B cell (primary cell): Measurements from ENCODE around the gene ZNF581. TPM values are rescaled to one million over a fixed set of nuclear protein-coding genes. Genes with fewer than 3 reads are reported as not detected.

Experiments
- ATAC-seq: fragments of 200-7000 bp; cut with Tn5 transposase; one replicate; pipeline ENCODE4 v1.10.0; 2021; ENCODE audit warnings: low read depth, mild to moderate bottlenecking, moderate number of reproducible peaks, moderate library complexity
- CTCF ChIA-PET: fragments of 350-600 bp; sonication (Branson Sonifier 250); formaldehyde crosslinking; loops from one replicate; lab custom pipeline; 2021; ENCODE audit warnings: antibody characterized with exemption, inconsistent platforms; lab: Charles Lee
- POLR2A ChIA-PET: fragments of 350-600 bp; sonication (Branson Sonifier 250); formaldehyde crosslinking; loops from one replicate; lab custom pipeline; 2021; ENCODE audit warnings: antibody characterized with exemption; lab: Charles Lee
- DNase-seq: peaks from one replicate; pipeline ENCODE4 v3.0.0; 2013
- H2AFZ ChIP-seq: 2 replicates; pipeline ENCODE4 v1.6.1; 2012; ENCODE audit warnings: mild to moderate bottlenecking, low read depth, low read length; ENCODE audit not compliant: insufficient read depth, poor library complexity, severe bottlenecking
- H3K27ac ChIP-seq, 2 donors: 1 replicate in 1 of 2; 2 replicates in 1 of 2; pipeline ENCODE4 v1.5.1; 2012 to 2013; ENCODE audit warnings: low read length in 2 of 2, mild to moderate bottlenecking in 2 of 2, moderate library complexity in 1 of 2
- H3K27me3 ChIP-seq, 4 experiments: fragments of 200-600 bp in 1 of 4; sonication (generic) in 1 of 4; replicated peaks in 1 of 4; 1 replicate in 2 of 4; 2 replicates in 2 of 4; pipeline versions ENCODE4 v1.6.1 to v1.7.0; 2013 to 2016; ENCODE audit warnings: low read length in 3 of 4, mild to moderate bottlenecking in 2 of 4, mixed read lengths in 1 of 4, moderate library complexity in 1 of 4; ENCODE audit not compliant: insufficient read depth in 4 of 4, control insufficient read depth in 3 of 4; ENCODE audit errors: control extremely low read depth in 1 of 4
- H3K36me3 ChIP-seq, 2 experiments: replicated peaks in 1 of 2; 1 replicate in 1 of 2; 2 replicates in 1 of 2; pipeline versions ENCODE4 v1.6.1 to v1.7.1; 2013; ENCODE audit warnings: low read length in 1 of 2; ENCODE audit not compliant: insufficient read depth in 2 of 2, control insufficient read depth in 1 of 2; ENCODE audit errors: control extremely low read depth in 1 of 2, extremely low read depth in 1 of 2
- H3K4me1 ChIP-seq, 2 donors: fragments of 200-600 bp in 1 of 2; sonication (generic) in 1 of 2; 1 replicate in 1 of 2; 2 replicates in 1 of 2; pipeline versions ENCODE4 v1.5.1 to v1.6.1; 2013 to 2017; ENCODE audit warnings: low read length in 2 of 2; ENCODE audit not compliant: control insufficient read depth in 2 of 2, insufficient read depth in 2 of 2
- H3K4me2 ChIP-seq: replicated peaks from 2 replicates; pipeline ENCODE3; 2012; ENCODE audit warnings: mild to moderate bottlenecking, low read depth, low read length; ENCODE audit not compliant: poor library complexity, severe bottlenecking
- H3K4me3 ChIP-seq, 5 experiments: fragments of 200-600 bp in 1 of 5; sonication (generic) in 1 of 5; 1 replicate in 3 of 5; 2 replicates in 2 of 5; pipeline versions ENCODE4 v1.5.1 to v1.7.0; 2011 to 2016; ENCODE audit warnings: low read length in 4 of 5, mild to moderate bottlenecking in 4 of 5, low read depth in 2 of 5, control low read depth in 1 of 5, moderate library complexity in 1 of 5; ENCODE audit not compliant: insufficient read depth in 1 of 5; ENCODE audit errors: control extremely low read depth in 1 of 5, extremely low read depth in 1 of 5
- H3K79me2 ChIP-seq: fragments of 200-600 bp; sonication (generic); one replicate; pipeline ENCODE4 v1.6.0; 2016; ENCODE audit warnings: low read length; ENCODE audit not compliant: control insufficient read depth, insufficient read depth
- H3K9ac ChIP-seq: fragments of 200-600 bp; sonication (generic); 2 replicates; pipeline ENCODE4 v1.6.1; 2017; ENCODE audit warnings: mild to moderate bottlenecking, low read length, moderate library complexity
- H3K9me3 ChIP-seq, 3 donors: one replicate each; pipeline versions ENCODE4 v1.6.1 to v1.7.1; 2013; ENCODE audit warnings: low read length in 2 of 3; ENCODE audit not compliant: control insufficient read depth in 2 of 3, insufficient read depth in 1 of 3; ENCODE audit errors: control extremely low read depth in 1 of 3
- H4K20me1 ChIP-seq: 2 replicates; pipeline ENCODE4 v1.6.0; 2012; ENCODE audit warnings: mild to moderate bottlenecking, low read length; ENCODE audit not compliant: insufficient read depth, control insufficient read depth, poor library complexity, severe bottlenecking
- H3K27ac Mint-ChIP-seq: one replicate; pipeline ENCODE4 v1.8.0; 2021; ENCODE audit warnings: mixed read lengths
- H3K27me3 Mint-ChIP-seq: one replicate; pipeline ENCODE4 v1.8.0; 2021; ENCODE audit warnings: mixed read lengths
- H3K4me1 Mint-ChIP-seq: one replicate; pipeline ENCODE4 v1.8.0; 2021; ENCODE audit warnings: mixed read lengths
- H3K4me3 Mint-ChIP-seq: one replicate; pipeline ENCODE4 v1.8.0; 2021; ENCODE audit warnings: mixed read lengths
- H3K9me3 Mint-ChIP-seq: one replicate; pipeline ENCODE4 v1.8.0; 2022; ENCODE audit warnings: mixed read lengths; ENCODE audit not compliant: insufficient read depth
- EZH2 ChIP-seq: IDR thresholded peaks from 2 replicates; pipeline ENCODE4 v1.6.1; 2012; ENCODE audit warnings: borderline replicate concordance, low read depth, mild to moderate bottlenecking, moderate library complexity, low read length; ENCODE audit not compliant: insufficient read depth, poor library complexity, severe bottlenecking
- WGBS: methylation state at CpG from one replicate; pipeline ENCODE4 v1.1.5; 2013; ENCODE audit warnings: missing lambda C conversion rate; ENCODE audit not compliant: insufficient coverage; 5-methylcytosine and 5-hydroxymethylcytosine counted together
- intact Hi-C: fragments of 100-400 bp; cut with micrococcal nuclease; formaldehyde crosslinking; loops from one replicate; pipeline ENCODE4 v1.10.0; 2022
- polyA plus RNA-seq: library from polyadenylated mRNA; depleted of rRNA; stranded (reverse); fragments of >200 nt; gene quantifications from 2 replicates; pipeline ENCODE4 v1.2.3, GENCODE V29; 2012
- total RNA-seq, 2 donors: library from RNA; stranded (reverse); fragments of 120-200 nt in 1 of 2; gene quantifications; 1 replicate in 1 of 2; 2 replicates in 1 of 2; pipeline versions ENCODE4 v1.2.3 to v1.2.4, GENCODE V29; 2013 to 2022
- TF ChIP-seq, protein P1 (sequence below): fragments of 200-600 bp; IDR thresholded peaks from one replicate; pipeline ENCODE4 v1.8.0; 2022; ENCODE audit warnings: antibody characterized with exemption, mild to moderate bottlenecking

The ZNF581 gene
- total and polyA plus RNA-seq, 2 donors (not counting 1 experiment from before 2014, with no cell fraction given), result 48.2 to 51.3 TPM

DNA sequence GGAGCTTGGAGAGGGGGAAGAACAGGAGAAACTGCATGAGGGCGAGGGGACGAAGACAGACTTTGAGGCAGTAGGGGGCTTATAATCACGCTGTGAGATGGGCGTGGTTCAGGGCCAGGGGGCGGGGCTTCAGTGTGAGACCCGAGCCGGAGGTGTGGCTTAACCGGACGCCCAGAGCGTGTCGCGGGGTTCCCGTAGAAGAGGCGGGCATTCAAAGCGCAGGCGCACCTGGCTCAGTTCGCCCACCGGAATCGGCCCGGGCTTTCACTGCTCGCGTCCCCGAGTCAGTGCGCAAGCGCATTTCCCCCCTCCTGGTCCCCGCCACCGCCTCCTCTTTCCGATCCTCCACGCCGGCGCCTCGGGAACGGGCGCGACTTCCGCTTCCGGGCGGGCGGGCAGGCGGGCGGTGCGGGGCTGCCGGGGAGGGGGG is 38.2 kb upstream of the ZNF581 start:
- peak overlapping the region; percentile 94 for H3K27ac Mint-ChIP-seq
- peaks cover 0 to 3% (median 0%) of the 10 kb centered on the region in 3 donors for H3K9me3 ChIP-seq
- ChIA-PET CTCF (interaction anchor here (0.6 to 2.9 kb wide), 14 partner anchors 15 to 464 kb away, joined by 3 to 46 read pairs (median 8); partner anchors contain the start of genes KMT5C and ZNF784), POLR2A (interaction anchor here (1.0 to 1.8 kb wide), 6 partner anchors 13 to 42 kb away, joined by 3 to 6 read pairs (median 5); partner anchors contain the start of genes ZNF579 and ZNF784)
- 0% methylated on average over 26 of the region's 43 CpGs for WGBS
- H3K4me1 Mint-ChIP-seq, result peaks cover 56% of the 10 kb centered on the region
- H4K20me1 ChIP-seq, result no peaks in the 10 kb centered on the region
- H3K79me2 ChIP-seq, result peaks cover 41% of the 10 kb centered on the region
- no peaks in the 10 kb centered on the region for H3K9me3 Mint-ChIP-seq
- H3K27me3 ChIP-seq, result no peaks in the 10 kb centered on the region
- peak overlapping the region; percentile 68 for H2AFZ ChIP-seq
- H3K4me1 ChIP-seq, result peaks cover 17 to 35% of the 10 kb centered on the region in 2 donors
- peak overlapping the region; percentile 86 for H3K4me3 Mint-ChIP-seq
- no peaks in the 10 kb centered on the region for H3K27me3 Mint-ChIP-seq
- peaks cover 0 to 13% of the 10 kb centered on the region in 2 experiments for H3K36me3 ChIP-seq
- H3K9ac ChIP-seq, result peak overlapping the region; percentile 72
- TF ChIP-seq EZH2, result no peak
- TF ChIP-seq, protein P1, sequence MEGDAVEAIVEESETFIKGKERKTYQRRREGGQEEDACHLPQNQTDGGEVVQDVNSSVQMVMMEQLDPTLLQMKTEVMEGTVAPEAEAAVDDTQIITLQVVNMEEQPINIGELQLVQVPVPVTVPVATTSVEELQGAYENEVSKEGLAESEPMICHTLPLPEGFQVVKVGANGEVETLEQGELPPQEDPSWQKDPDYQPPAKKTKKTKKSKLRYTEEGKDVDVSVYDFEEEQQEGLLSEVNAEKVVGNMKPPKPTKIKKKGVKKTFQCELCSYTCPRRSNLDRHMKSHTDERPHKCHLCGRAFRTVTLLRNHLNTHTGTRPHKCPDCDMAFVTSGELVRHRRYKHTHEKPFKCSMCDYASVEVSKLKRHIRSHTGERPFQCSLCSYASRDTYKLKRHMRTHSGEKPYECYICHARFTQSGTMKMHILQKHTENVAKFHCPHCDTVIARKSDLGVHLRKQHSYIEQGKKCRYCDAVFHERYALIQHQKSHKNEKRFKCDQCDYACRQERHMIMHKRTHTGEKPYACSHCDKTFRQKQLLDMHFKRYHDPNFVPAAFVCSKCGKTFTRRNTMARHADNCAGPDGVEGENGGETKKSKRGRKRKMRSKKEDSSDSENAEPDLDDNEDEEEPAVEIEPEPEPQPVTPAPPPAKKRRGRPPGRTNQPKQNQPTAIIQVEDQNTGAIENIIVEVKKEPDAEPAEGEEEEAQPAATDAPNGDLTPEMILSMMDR, result no peak
- DNase-seq (peak; percentile 97), ATAC-seq (peak; percentile 76)
- peak overlapping the region; percentile 97 for H3K4me2 ChIP-seq
- intact Hi-C loops, result loop anchor here (1.0 to 10.0 kb wide), 6 partner anchors 18 to 350 kb away; partner anchors contain the start of genes BRSK1, HSPBP1, PPP6R1 and ZNF580
- peak overlapping the region; percentile 43 to 84 (median 70) for H3K4me3 ChIP-seq
- H3K27ac ChIP-seq, result peak overlapping the region; percentile 74 to 85
